HepG2 (cell line): ENCODE measurements around the gene ASCL3. TPM values are rescaled to one million over a fixed set of nuclear protein-coding genes. Genes with fewer than 3 reads are reported as not detected.
A peak's percentile ranks its signal among the peaks of the same experiment; 100 is the strongest.

Experiments used
- ATAC-seq: fragments of 200-7000 bp; cut with Tn5 transposase; 3 replicates; pipeline ENCODE4 v1.9.1; 2020; ENCODE audit warnings: mild to moderate bottlenecking, moderate library complexity
- BruUV-seq: library from RNA; stranded (reverse); fragments of 400-500 nt; replicated peaks from 2 replicates; lab custom pipeline; 2021; lab: Mats Ljungman, UMichigan
- CTCF ChIA-PET: fragments of 300-600 bp; formaldehyde crosslinking; extraction: SDS; loops from one replicate; lab custom pipeline; 2021; ENCODE audit warnings: low total read pairs, inconsistent platforms, low intra/inter-chr PET ratio; lab: Yijun Ruan, JAX
- POLR2A ChIA-PET: fragments of 350-600 bp; sonication (Branson Sonifier 250); formaldehyde crosslinking; loops from one replicate; lab custom pipeline; 2020; ENCODE audit warnings: antibody characterized with exemption, inconsistent platforms; lab: Yijun Ruan, JAX
- DNase-seq: peaks from one replicate; pipeline ENCODE4 v3.0.0-alpha.2; 2015; ENCODE audit warnings: low spot score
- FAIRE-seq: peaks from 3 replicates; lab custom pipeline; 2011; peaks lifted over from hg19 to GRCh38; lab: Jason Lieb, UNC
- H2AFZ ChIP-seq: one replicate; pipeline ENCODE4 v1.6.1; 2011; ENCODE audit warnings: low read length, inconsistent platforms
- H3K27ac ChIP-seq: fragments of 300-600 bp; 3 replicates; pipeline ENCODE4 v1.8.0; 2011; ENCODE audit warnings: mixed run types, mild to moderate bottlenecking, mixed read lengths, low read length, inconsistent platforms; ENCODE audit not compliant: insufficient read depth; ENCODE audit errors: extremely low read length
- H3K27me3 ChIP-seq, 2 experiments: fragments of 200-600 bp in 1 of 2; 2 replicates in 1 of 2; 3 replicates in 1 of 2; pipeline versions ENCODE4 v1.6.0 to v1.8.0; 2011; ENCODE audit warnings: low read length in 2 of 2, mild to moderate bottlenecking in 2 of 2, moderate library complexity in 2 of 2, inconsistent platforms in 1 of 2; ENCODE audit not compliant: insufficient read depth in 2 of 2, control insufficient read depth in 1 of 2
- H3K36me3 ChIP-seq, 2 experiments: fragments of 200-600 bp in 1 of 2; replicated peaks in 1 of 2; 2 replicates in 1 of 2; 3 replicates in 1 of 2; pipeline versions ENCODE4 v1.5.1 to v1.8.0; 2011; ENCODE audit warnings: low read length in 2 of 2, inconsistent platforms in 1 of 2; ENCODE audit not compliant: insufficient read depth in 2 of 2, control insufficient read depth in 1 of 2
- H3K4me1 ChIP-seq: 2 replicates; pipeline ENCODE4 v1.5.1; 2012; ENCODE audit warnings: low read length, inconsistent platforms; ENCODE audit not compliant: insufficient read depth
- H3K4me2 ChIP-seq: 2 replicates; pipeline ENCODE4 v1.6.0; 2011; ENCODE audit warnings: low read depth, low read length, inconsistent platforms
- H3K4me3 ChIP-seq, 3 experiments: fragments of 200-600 bp in 1 of 3; sonication (generic), shearing (Covaris generic) in 1 of 3; replicated peaks in 1 of 3; 2 replicates each; pipeline ENCODE4 v1.5.1; 2011 to 2016; ENCODE audit warnings: low read length in 3 of 3, inconsistent platforms in 2 of 3, low read depth in 2 of 3, mild to moderate bottlenecking in 2 of 3, control low read depth in 1 of 3, mixed read lengths in 1 of 3; ENCODE audit not compliant: insufficient read depth in 1 of 3
- H3K79me2 ChIP-seq: one replicate; pipeline ENCODE4 v1.6.1; 2011; ENCODE audit warnings: low read length, inconsistent platforms; ENCODE audit not compliant: insufficient read depth
- H3K9ac ChIP-seq: 2 replicates; pipeline ENCODE4 v1.6.0; 2011; ENCODE audit warnings: mild to moderate bottlenecking, low read depth, low read length, inconsistent platforms; ENCODE audit not compliant: insufficient read depth
- H3K9me3 ChIP-seq: 2 replicates; pipeline ENCODE4 v1.5.1; 2012; ENCODE audit warnings: mild to moderate bottlenecking, low read length
- H4K20me1 ChIP-seq: 2 replicates; pipeline ENCODE4 v1.6.0; 2011; ENCODE audit warnings: inconsistent platforms, mild to moderate bottlenecking, low read length, moderate library complexity; ENCODE audit not compliant: insufficient read depth
- EEA1 ChIP-seq: sonication (generic); formaldehyde crosslinking; IDR thresholded peaks from 2 replicates; pipeline ENCODE4 v1.5.1; 2020; ENCODE audit warnings: mild to moderate bottlenecking, missing genetic modification reagents, borderline replicate concordance
- NBN ChIP-seq: fragments of 450-650 bp; conservative IDR thresholded peaks from 2 replicates; pipeline ENCODE4 v1.6.1; 2017
- NR3C1 ChIP-seq: sonication (generic); formaldehyde crosslinking; IDR thresholded peaks from 2 replicates; pipeline ENCODE4 v1.4.0; 2020; ENCODE audit warnings: missing genetic modification reagents
- ZNF12 ChIP-seq: sonication (generic); formaldehyde crosslinking; IDR thresholded peaks from 2 replicates; pipeline ENCODE4 v1.5.0; 2020; ENCODE audit warnings: missing genetic modification reagents
- WGBS: methylation state at CpG from one replicate; pipeline ENCODE4 v1.1.6; 2017; ENCODE audit warnings: low lambda C conversion rate; 5-methylcytosine and 5-hydroxymethylcytosine counted together
- in situ Hi-C: cut with HindIII; loops from 2 replicates; pipeline ENCODE4 v1.10.0; 2017; ENCODE audit warnings: low pct_unique_long_range_greater_than_20kb; ENCODE audit not compliant: extremely low pct_ligation_motif_present
- intact Hi-C: fragments of 100-400 bp; cut with micrococcal nuclease; formaldehyde crosslinking; loops from one replicate; pipeline ENCODE4 v1.10.0; 2022; ENCODE audit not compliant: unreplicated experiment
- polyA plus RNA-seq, 8 experiments: library from polyadenylated mRNA; depleted of rRNA in 3 of 8; stranded (reverse) in 7 of 8; unstranded in 1 of 8; fragments of >200 nt; fragmentation: Illumina TruSeq in 4 of 8; extraction: Trizol in 4 of 8; gene quantifications; 2 replicates each; pipeline versions ENCODE4 v1.2.1 to v1.2.3, GENCODE V29; 2011 to 2016; ENCODE audit warnings: low read depth in 4 of 8, missing spikeins in 1 of 8, mixed read lengths in 1 of 8; ENCODE audit not compliant: insufficient read depth in 1 of 8
- total RNA-seq, 5 experiments: library from RNA; depleted of rRNA; stranded (reverse); fragments of >200 nt; fragmentation: Illumina TruSeq; extraction: Trizol; gene quantifications; 2 replicates each; pipeline ENCODE4 v1.2.3, GENCODE V29; 2016; ENCODE audit warnings: low read depth in 1 of 5
- TF ChIP-seq, protein P1 (sequence below), 2 experiments: sonication (generic) in 1 of 2; formaldehyde crosslinking in 1 of 2; IDR thresholded peaks; 2 replicates each; pipeline versions ENCODE4 v1.4.0 to v1.6.1; 2016 to 2020; ENCODE audit warnings: borderline replicate concordance in 1 of 2, low read depth in 1 of 2, mild to moderate bottlenecking in 1 of 2, missing genetic modification reagents in 1 of 2
- TF ChIP-seq, protein P2 (sequence below): sonication (generic); formaldehyde crosslinking; IDR thresholded peaks from 2 replicates; pipeline ENCODE4 v1.8.0; 2022; ENCODE audit warnings: mild to moderate bottlenecking, missing genetic modification reagents, moderate library complexity

The ASCL3 gene
- total and polyA plus RNA-seq, 2 of the 13 experiments (the other 11 are each of a cell fraction or from before 2014, with no cell fraction given), result not detected

DNA sequence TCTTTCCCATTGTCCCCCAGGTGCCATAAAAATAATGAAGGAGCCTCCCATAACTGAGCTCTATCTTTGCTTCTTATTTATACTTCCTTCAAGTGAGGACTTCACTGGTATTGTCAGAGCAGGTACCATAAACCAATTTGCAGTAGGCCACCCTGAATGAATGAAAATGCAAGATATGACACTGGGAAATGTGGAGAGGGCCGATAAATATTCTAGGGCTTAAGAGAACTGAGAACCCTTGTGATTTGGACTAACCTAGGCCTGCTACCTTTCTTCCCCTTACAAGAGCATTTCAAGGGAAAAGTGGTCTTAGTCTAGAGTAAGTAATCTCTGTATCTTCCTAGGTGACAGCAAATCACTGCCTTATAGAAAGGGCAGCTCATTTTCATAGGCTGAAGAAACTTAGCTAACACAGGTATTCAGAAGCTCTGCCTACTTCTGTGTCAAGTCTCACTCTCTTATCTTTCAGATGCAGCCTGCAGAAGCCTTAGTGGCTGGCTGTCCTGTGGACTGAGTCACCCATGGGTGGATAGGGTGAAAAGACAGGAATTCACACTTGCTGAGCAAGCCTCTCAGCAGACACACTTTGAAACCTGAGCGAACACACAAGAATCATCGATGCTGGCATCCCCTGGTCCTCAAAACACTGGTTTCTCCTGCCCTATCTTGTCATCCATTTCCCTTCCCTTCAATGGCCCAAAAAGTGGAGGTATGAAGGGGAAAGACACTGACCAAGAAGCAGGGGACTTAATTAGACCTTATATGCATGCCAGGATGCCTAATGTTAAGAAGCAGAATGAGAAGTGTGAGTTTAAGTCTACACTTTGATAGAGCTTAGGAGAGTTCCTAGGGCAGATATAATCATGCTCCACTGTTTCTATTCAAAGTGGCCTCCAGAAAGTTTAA is 45.8 kb upstream of the ASCL3 start (continued):
- TF ChIP-seq, protein P1, sequence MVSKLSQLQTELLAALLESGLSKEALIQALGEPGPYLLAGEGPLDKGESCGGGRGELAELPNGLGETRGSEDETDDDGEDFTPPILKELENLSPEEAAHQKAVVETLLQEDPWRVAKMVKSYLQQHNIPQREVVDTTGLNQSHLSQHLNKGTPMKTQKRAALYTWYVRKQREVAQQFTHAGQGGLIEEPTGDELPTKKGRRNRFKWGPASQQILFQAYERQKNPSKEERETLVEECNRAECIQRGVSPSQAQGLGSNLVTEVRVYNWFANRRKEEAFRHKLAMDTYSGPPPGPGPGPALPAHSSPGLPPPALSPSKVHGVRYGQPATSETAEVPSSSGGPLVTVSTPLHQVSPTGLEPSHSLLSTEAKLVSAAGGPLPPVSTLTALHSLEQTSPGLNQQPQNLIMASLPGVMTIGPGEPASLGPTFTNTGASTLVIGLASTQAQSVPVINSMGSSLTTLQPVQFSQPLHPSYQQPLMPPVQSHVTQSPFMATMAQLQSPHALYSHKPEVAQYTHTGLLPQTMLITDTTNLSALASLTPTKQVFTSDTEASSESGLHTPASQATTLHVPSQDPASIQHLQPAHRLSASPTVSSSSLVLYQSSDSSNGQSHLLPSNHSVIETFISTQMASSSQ (IDR thresholded peaks at IDR 0.05; ENCODE audit: low read depth), result no peak
- TF ChIP-seq, protein P1 (CRISPR knock-in tag; IDR thresholded peaks at IDR 0.05; ENCODE audit: borderline replicate concordance), result no peak
- no peak for TF ChIP-seq ZNF12 (CRISPR knock-in tag)
- TF ChIP-seq, protein P2, sequence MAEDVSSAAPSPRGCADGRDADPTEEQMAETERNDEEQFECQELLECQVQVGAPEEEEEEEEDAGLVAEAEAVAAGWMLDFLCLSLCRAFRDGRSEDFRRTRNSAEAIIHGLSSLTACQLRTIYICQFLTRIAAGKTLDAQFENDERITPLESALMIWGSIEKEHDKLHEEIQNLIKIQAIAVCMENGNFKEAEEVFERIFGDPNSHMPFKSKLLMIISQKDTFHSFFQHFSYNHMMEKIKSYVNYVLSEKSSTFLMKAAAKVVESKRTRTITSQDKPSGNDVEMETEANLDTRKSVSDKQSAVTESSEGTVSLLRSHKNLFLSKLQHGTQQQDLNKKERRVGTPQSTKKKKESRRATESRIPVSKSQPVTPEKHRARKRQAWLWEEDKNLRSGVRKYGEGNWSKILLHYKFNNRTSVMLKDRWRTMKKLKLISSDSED, result no peak
- TF ChIP-seq EEA1 (CRISPR knock-in tag), result no peak

DNA sequence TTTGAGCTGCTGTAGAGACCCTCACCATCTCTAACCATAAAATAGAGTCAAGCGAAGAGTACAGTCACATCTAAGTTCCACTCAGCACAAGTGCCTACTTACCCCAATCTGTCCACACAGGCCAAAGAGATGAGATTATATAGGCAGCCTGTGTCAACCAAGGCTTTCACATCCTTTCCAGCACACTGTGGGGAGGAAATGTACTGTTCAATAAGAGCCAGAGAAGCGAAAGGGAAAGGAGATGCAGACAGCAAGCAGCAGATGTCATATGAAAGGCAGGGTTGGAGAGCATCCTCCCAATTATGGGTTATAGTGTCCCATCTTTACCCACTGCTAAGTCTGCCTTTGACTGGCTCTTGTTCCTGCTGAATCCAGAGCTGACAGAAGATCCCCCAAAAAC is 44.6 kb upstream of the ASCL3 start:
- Histone ChIP-seq H3K4me3 (no peak overlapping the region), H3K4me2 (no peak overlapping the region), H3K36me3 (no peaks in the 10 kb centered on the region), H2AFZ (no peak overlapping the region), H3K9ac (no peak overlapping the region), H3K27ac (no peak overlapping the region), H3K79me2 (no peaks in the 10 kb centered on the region), H3K4me1 (peaks cover 16% of the 10 kb centered on the region), H4K20me1 (no peaks in the 10 kb centered on the region), H3K9me3 (no peaks in the 10 kb centered on the region), H3K27me3 (peaks cover 0 to 17% of the 10 kb centered on the region in 2 experiments; a peak in 1 of 5 replicates)
- ChIA-PET POLR2A (no interaction called here), CTCF (no interaction called here)
- FAIRE-seq (no peak), ATAC-seq (peak; percentile 33; the same call in 2 of the 3 replicates), DNase-seq (no peak)
- 50% methylated on average over 2 of the region's 2 CpGs for WGBS
- no TSS peak for BruUV-seq
- in situ Hi-C loops, result no loop called here
- TF ChIP-seq NR3C1 (CRISPR knock-in tag) (no peak), NBN (no peak)
- intact Hi-C loops, result no loop called here
